DND-41 (cell line): ENCODE results near the gene CDAN1.
"Not testable (repeated sequence)": the region's sequence is repeated elsewhere in the genome, so short reads cannot be mapped to it uniquely, and the experiment has no call there.

ENCODE experiments used
- ATAC-seq: fragments of 200-7000 bp; cut with Tn5 transposase; 3 replicates; pipeline ENCODE4 v1.9.1; 2021; ENCODE audit warnings: low read depth; ENCODE audit not compliant: insufficient read depth
- DNase-seq: peaks from one replicate; pipeline ENCODE4 v3.0.0-alpha.2; 2020
- H2AFZ ChIP-seq: 2 replicates; pipeline ENCODE4 v1.6.0; 2012; ENCODE audit warnings: low read depth, low read length
- H3K27ac ChIP-seq: 2 replicates; pipeline ENCODE4 v1.5.1; 2012; ENCODE audit warnings: low read length, inconsistent platforms
- H3K27me3 ChIP-seq: fragments of 200-600 bp; sonication (generic); 2 replicates; pipeline ENCODE4 v1.6.0; 2012; ENCODE audit warnings: low read length, mild to moderate bottlenecking, inconsistent platforms; ENCODE audit not compliant: insufficient read depth, poor library complexity
- H3K36me3 ChIP-seq: 2 replicates; pipeline ENCODE4 v1.5.1; 2012; ENCODE audit warnings: low read length, inconsistent platforms; ENCODE audit not compliant: insufficient read depth
- H3K4me1 ChIP-seq: 2 replicates; pipeline ENCODE4 v1.5.1; 2012; ENCODE audit warnings: mild to moderate bottlenecking, low read length; ENCODE audit not compliant: insufficient read depth
- H3K4me2 ChIP-seq: 2 replicates; pipeline ENCODE4 v1.6.0; 2012; ENCODE audit warnings: mild to moderate bottlenecking, moderate library complexity, low read length, inconsistent platforms; ENCODE audit not compliant: insufficient read depth
- H3K4me3 ChIP-seq, 2 experiments: fragments of 200-600 bp in 1 of 2; shearing (Covaris generic) in 1 of 2; 2 replicates each; pipeline ENCODE4 v1.5.1; 2012 to 2016; ENCODE audit warnings: inconsistent platforms in 2 of 2, low read length in 2 of 2, mild to moderate bottlenecking in 2 of 2, low read depth in 1 of 2, moderate library complexity in 1 of 2
- H3K79me2 ChIP-seq: 2 replicates; pipeline ENCODE4 v1.6.0; 2012; ENCODE audit warnings: low read length, inconsistent platforms; ENCODE audit not compliant: insufficient read depth
- H3K9ac ChIP-seq: 2 replicates; pipeline ENCODE4 v1.6.0; 2012; ENCODE audit warnings: low read depth, mild to moderate bottlenecking, inconsistent platforms, low read length, moderate library complexity
- H3K9me3 ChIP-seq: 2 replicates; pipeline ENCODE4 v1.5.1; 2012; ENCODE audit warnings: low read length, moderate library complexity, mild to moderate bottlenecking, inconsistent platforms; ENCODE audit not compliant: insufficient read depth, severe bottlenecking
- H4K20me1 ChIP-seq: 2 replicates; pipeline ENCODE4 v1.6.0; 2012; ENCODE audit warnings: low read length; ENCODE audit not compliant: insufficient read depth
- EZH2 ChIP-seq: IDR thresholded peaks from 3 replicates; pipeline ENCODE4 v1.6.1; 2012; ENCODE audit warnings: borderline replicate concordance, low read depth, mild to moderate bottlenecking, moderate library complexity, low read length, inconsistent platforms; ENCODE audit not compliant: severe bottlenecking
- TF ChIP-seq, protein P1 (sequence below): IDR thresholded peaks from 2 replicates; pipeline ENCODE4 v1.5.1; 2012; ENCODE audit warnings: borderline replicate concordance, low read length, moderate library complexity, mild to moderate bottlenecking; ENCODE audit not compliant: poor library complexity, severe bottlenecking; ENCODE audit errors: extremely low read depth

Gene CDAN1

DNA sequence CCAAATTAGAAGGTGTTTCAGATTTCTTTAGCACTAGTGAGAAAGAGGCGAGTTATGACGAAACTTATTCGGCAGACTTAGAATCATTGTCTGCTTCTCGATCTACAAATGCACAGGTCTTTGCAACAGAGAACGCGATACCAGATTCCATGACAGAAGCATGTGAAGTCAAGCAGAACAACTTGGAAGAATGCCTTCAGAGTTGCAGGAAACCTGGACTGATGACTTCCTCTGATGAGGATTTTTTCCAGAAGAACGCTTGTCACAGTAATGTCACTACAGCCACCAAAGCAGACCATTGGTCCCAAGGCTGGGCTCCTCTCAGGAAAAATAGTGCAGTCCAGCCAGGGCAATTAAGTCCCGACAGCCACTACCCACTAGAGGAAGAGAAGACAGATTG, 50.6 kb downstream of the CDAN1 start:
- Histone ChIP-seq H3K4me2 (no peak overlapping the region), H3K27me3 (no peaks in the 10 kb centered on the region), H3K27ac (no peak overlapping the region), H3K9me3 (no peaks in the 10 kb centered on the region), H3K9ac (no peak overlapping the region), H3K4me1 (no peaks in the 10 kb centered on the region), H4K20me1 (no peaks in the 10 kb centered on the region), H3K4me3 (no peak overlapping the region), H3K79me2 (no peaks in the 10 kb centered on the region), H2AFZ (no peak overlapping the region), H3K36me3 (peaks cover 13% of the 10 kb centered on the region)
- ATAC-seq (no peak), DNase-seq (no peak)
- TF ChIP-seq EZH2, result no peak
- TF ChIP-seq, protein P1, sequence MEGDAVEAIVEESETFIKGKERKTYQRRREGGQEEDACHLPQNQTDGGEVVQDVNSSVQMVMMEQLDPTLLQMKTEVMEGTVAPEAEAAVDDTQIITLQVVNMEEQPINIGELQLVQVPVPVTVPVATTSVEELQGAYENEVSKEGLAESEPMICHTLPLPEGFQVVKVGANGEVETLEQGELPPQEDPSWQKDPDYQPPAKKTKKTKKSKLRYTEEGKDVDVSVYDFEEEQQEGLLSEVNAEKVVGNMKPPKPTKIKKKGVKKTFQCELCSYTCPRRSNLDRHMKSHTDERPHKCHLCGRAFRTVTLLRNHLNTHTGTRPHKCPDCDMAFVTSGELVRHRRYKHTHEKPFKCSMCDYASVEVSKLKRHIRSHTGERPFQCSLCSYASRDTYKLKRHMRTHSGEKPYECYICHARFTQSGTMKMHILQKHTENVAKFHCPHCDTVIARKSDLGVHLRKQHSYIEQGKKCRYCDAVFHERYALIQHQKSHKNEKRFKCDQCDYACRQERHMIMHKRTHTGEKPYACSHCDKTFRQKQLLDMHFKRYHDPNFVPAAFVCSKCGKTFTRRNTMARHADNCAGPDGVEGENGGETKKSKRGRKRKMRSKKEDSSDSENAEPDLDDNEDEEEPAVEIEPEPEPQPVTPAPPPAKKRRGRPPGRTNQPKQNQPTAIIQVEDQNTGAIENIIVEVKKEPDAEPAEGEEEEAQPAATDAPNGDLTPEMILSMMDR, result no peak

DNA sequence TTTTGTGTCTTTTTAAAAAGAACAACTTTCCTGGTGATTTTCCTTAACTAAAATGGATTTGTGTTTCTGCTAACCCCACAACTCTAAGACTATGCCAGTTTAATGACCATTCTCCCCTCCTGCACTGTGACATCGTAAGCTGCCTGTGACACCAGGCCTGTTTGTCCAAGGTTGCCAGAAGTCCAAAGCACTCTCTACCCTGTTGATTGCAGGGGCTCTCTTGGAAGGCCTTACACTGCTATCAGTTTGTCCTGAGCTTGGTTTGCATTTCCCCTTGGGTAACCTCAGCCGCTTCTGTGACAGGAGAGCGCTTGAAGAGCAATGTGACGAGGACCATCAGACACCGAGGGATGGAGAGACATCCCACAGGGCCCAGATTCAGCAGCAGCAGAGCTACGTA, 55.8 kb downstream of the CDAN1 start:
- Histone ChIP-seq H3K4me3 (no peak overlapping the region), H3K9me3 (no peaks in the 10 kb centered on the region), H3K4me2 (no peak overlapping the region), H3K36me3 (peaks cover 13% of the 10 kb centered on the region), H3K9ac (no peak overlapping the region), H4K20me1 (no peaks in the 10 kb centered on the region), H3K27ac (no peak overlapping the region), H2AFZ (no peak overlapping the region), H3K4me1 (no peaks in the 10 kb centered on the region), H3K27me3 (no peaks in the 10 kb centered on the region), H3K79me2 (no peaks in the 10 kb centered on the region)
- no peak for DNase-seq
- TF ChIP-seq, protein P1, result no peak
- TF ChIP-seq EZH2, result no peak
- no peak for ATAC-seq

DNA sequence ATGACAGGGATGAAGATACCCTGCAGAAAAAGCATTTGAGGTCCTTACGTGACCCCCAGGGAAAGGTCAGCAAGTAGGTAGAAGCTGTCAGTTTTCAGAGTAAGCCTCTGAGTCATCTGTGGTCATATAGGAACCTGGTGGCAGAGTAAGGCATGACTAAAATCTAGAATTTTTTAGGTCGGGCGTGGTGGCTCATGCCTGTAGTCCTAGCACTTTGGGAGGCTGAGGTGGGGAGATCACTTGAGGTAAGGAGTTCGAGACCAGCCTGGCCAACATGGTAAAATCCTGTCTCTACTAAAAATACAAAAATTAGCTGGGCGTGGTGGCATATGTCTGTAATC, 56.8 kb downstream of the CDAN1 start:
- not testable (repeated sequence) for ATAC-seq, H3K79me2 ChIP-seq, H3K9me3 ChIP-seq, H2AFZ ChIP-seq, H4K20me1 ChIP-seq, H3K4me3 ChIP-seq, H3K27ac ChIP-seq, H3K27me3 ChIP-seq, DNase-seq, H3K4me2 ChIP-seq, H3K9ac ChIP-seq, H3K4me1 ChIP-seq
- H3K36me3 ChIP-seq, result peaks cover 13% of the 10 kb centered on the region

DNA sequence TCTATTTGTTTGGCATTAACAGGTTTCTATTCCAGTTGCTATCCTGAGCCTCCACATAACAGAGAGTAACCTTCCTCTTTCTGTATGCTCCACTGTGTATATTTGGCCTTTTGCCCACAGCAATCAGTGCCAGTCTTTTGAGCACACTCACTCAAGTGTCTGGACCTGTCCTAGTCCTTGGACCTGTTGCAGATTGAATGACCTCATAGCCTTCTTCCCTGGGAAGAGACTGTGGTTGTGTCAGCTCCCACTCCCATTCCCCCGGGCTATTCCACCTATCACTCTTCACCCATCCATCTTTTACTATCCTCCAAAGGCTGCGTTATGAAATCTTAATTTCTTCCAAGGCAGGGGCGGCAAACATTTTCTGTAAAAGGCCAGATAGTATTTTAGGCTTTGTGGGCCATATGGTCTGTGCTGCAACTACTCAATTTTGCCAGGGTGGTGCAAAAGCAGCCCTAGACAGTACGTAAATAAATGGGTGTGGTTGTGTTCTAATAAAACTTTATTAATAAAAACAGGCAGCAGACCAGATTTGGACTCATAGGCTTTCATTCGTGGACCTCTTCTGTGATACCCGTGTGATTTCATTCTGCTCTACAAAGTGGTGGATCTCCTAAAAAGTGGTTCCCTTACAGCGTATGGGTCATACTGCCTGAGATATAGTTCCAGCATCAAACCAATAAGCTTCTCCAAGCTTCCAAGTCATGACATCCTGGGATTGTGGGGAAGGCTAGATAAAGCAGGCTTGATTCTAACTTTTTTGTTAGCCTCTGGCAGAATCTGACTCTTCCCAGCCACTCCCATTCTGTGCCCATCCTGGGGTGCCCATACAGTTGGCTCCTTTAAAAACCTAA, 57.4 kb downstream of the CDAN1 start:
- H3K4me3 ChIP-seq, result no peak overlapping the region

More for the DNA sequence above, 57.4 kb downstream of the CDAN1 start:
- TF ChIP-seq, protein P1, result no peak
- no peak for TF ChIP-seq EZH2
- ATAC-seq, result no peak
- Histone ChIP-seq H3K27me3 (no peaks in the 10 kb centered on the region), H3K4me1 (no peaks in the 10 kb centered on the region), H3K36me3 (peaks cover 13% of the 10 kb centered on the region), H3K27ac (no peak overlapping the region), H3K79me2 (no peaks in the 10 kb centered on the region), H3K4me2 (no peak overlapping the region), H3K9ac (no peak overlapping the region), H2AFZ (no peak overlapping the region), H4K20me1 (no peaks in the 10 kb centered on the region), H3K9me3 (no peaks in the 10 kb centered on the region)
- DNase-seq, result no peak
